ENCODE measurements around the gene LRIG1.

The LRIG1 gene

GRCh38 chr3:66425032-66425431, 75.8 kb downstream of the LRIG1 start (continued):
- no peak for TF ChIP-seq ZNF843 (tag by site-specific recombination; IDR thresholded peaks at IDR 0.05)
- no peak for TF ChIP-seq KLF7 (tag by site-specific recombination; IDR thresholded peaks at IDR 0.05; ENCODE audit: borderline replicate concordance)
- TF ChIP-seq PBX3 (CRISPR knock-in tag; IDR thresholded peaks at IDR 0.05): no peak
- no peak for TF ChIP-seq ZNF837 (tag by site-specific recombination; IDR thresholded peaks at IDR 0.05)
- no peak for TF ChIP-seq ZNF658 (tag by site-specific recombination; IDR thresholded peaks at IDR 0.05)

- H3K4me1 ChIP-seq (ENCODE audit: control insufficient read depth, insufficient read depth, low read length): peaks cover 5% of the 10 kb centered on the region; the same call in 1 of the 2 replicates
- ChIA-PET POLR2A (no interaction called here), CTCF (interaction anchor here (0.6 to 0.7 kb wide), 2 partner anchors 16 to 393 kb away, joined by 3 read pairs; no protein-coding TSS in a partner anchor)
- H3K36me3 ChIP-seq (ENCODE audit: control insufficient read depth in 2 of 2, insufficient read depth in 1 of 2, low read length in 2 of 2): peaks cover 0 to 2% of the 10 kb centered on the region in 2 experiments; a peak in 1 of 3 replicates
- TF ChIP-seq ZNF175 (tag by site-specific recombination; IDR thresholded peaks at IDR 0.05): no peak
- no peak for TF ChIP-seq ZNF211 (tag by site-specific recombination; IDR thresholded peaks at IDR 0.05; ENCODE audit: low read depth)
- no peak for TF ChIP-seq ZBTB8A (tag by site-specific recombination; IDR thresholded peaks at IDR 0.05)
- TF ChIP-seq ZNF747 (tag by site-specific recombination; IDR thresholded peaks at IDR 0.05): no peak
- no peak for TF ChIP-seq ZNF394 (tag by site-specific recombination; IDR thresholded peaks at IDR 0.05; ENCODE audit: borderline replicate concordance)
- no peak for TF ChIP-seq ZNF121 (tag by site-specific recombination; IDR thresholded peaks at IDR 0.05)
- TF ChIP-seq GLI4 (tag by site-specific recombination; IDR thresholded peaks at IDR 0.05): no peak
- no peak for TF ChIP-seq ZNF488 (tag by site-specific recombination; IDR thresholded peaks at IDR 0.05)
- TF ChIP-seq GLI2 (tag by site-specific recombination; IDR thresholded peaks at IDR 0.05; ENCODE audit: borderline replicate concordance, low read depth): no peak
- TF ChIP-seq REST (tag by site-specific recombination; IDR thresholded peaks at IDR 0.05): no peak
- TF ChIP-seq SP7 (tag by site-specific recombination; IDR thresholded peaks at IDR 0.05): no peak
- TF ChIP-seq ZBTB21 (tag by site-specific recombination; IDR thresholded peaks at IDR 0.05): no peak
- no peak for TF ChIP-seq ZNF366 (tag by site-specific recombination; conservative IDR thresholded peaks at IDR 0.05)
- no peak for TF ChIP-seq GLIS1 (tag by site-specific recombination; IDR thresholded peaks at IDR 0.05)
- no peak for TF ChIP-seq BCL6B (tag by site-specific recombination; IDR thresholded peaks at IDR 0.05)
- no peak for TF ChIP-seq ZNF311 (tag by site-specific recombination; IDR thresholded peaks at IDR 0.05; ENCODE audit: borderline replicate concordance)
- no peak for TF ChIP-seq ZNF274 (IDR thresholded peaks at IDR 0.05; ENCODE audit: low read length)
- no peak for TF ChIP-seq ZNF274 (tag by site-specific recombination; IDR thresholded peaks at IDR 0.05; ENCODE audit: borderline replicate concordance)
- H3K9me3 ChIP-seq (ENCODE audit: control insufficient read depth, insufficient read depth, low read depth, low read length): no peaks in the 10 kb centered on the region
- no peak overlapping the region for H3K4me3 ChIP-seq (ENCODE audit: low read depth, low read length)
- H3K27ac ChIP-seq (ENCODE audit: extremely low read depth, low read depth, low read length): no peak overlapping the region
Observed at GRCh38 chr3:66423791-66424190, 77.0 kb downstream of the LRIG1 start.
